Measurements from ENCODE around the gene ANKRD13A.
A peak's percentile ranks its signal among the peaks of the same experiment; 100 is the strongest.
"Not testable (repeated sequence)": the region's sequence is repeated elsewhere in the genome, so short reads cannot be mapped to it uniquely, and the experiment has no call there.

Gene ANKRD13A

DNA sequence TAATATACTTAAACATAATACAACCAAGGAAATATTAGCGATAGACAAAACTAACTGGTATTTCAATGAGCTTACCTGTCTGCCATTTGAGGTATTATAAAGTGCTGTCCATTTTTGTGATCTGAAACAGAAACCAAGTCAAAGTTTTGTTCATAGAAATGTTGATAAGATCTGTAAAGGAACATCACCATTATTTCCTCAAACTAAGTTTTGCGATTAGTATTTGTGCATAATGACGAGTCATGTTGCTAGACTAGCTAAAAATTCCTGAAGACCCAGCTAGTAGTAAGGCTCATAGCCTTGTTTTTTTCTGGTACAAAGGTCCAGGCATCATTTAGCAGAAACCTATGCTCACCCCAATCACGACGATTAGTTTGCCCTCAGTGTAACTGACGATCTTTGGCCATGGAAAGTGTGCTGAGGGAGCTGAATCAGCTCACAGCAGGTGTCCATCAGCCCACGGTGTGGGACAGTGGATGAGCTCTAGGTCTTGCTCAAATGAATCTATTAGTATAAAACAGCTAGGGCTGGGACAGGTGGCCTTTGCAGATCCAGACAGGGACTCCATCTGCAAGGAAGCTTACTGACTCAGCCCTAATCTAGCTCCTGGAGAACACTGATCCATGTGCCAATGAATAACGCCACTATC lies 31.7 kb upstream of the ANKRD13A start:
- H3K9me3 Mint-ChIP-seq, result no peaks in the 10 kb centered on the region
- no peak overlapping the region for H3K4me3 Mint-ChIP-seq
- no peaks in the 10 kb centered on the region for H3K27me3 Mint-ChIP-seq
- H3K36me3 Mint-ChIP-seq (ENCODE audit: low read depth), result peaks cover 54% of the 10 kb centered on the region
- H3K4me1 Mint-ChIP-seq (ENCODE audit: low read depth), result peaks cover 15% of the 10 kb centered on the region
- peak overlapping the region; percentile 61 for H3K27ac Mint-ChIP-seq

- peaks cover 54% of the 10 kb centered on the region for H3K36me3 Mint-ChIP-seq (ENCODE audit: low read depth)
- H3K4me3 Mint-ChIP-seq, result no peak overlapping the region
- peak overlapping the region; percentile 61 for H3K27ac Mint-ChIP-seq
- no peaks in the 10 kb centered on the region for H3K9me3 Mint-ChIP-seq
- H3K4me1 Mint-ChIP-seq (ENCODE audit: low read depth), result peaks cover 15% of the 10 kb centered on the region
- H3K27me3 Mint-ChIP-seq, result no peaks in the 10 kb centered on the region
These were observed 31.2 kb upstream of the ANKRD13A start for GRCh38 chr12:109968032-109968420.

GRCh38 chr12:109968801-109969200 lies 30.4 kb upstream of the ANKRD13A start:
- Mint-ChIP-seq H3K9me3 (no peaks in the 10 kb centered on the region), H3K36me3 (ENCODE audit: low read depth) (peaks cover 57% of the 10 kb centered on the region), H3K27ac (no peak overlapping the region), H3K27me3 (no peaks in the 10 kb centered on the region), H3K4me3 (no peak overlapping the region), H3K4me1 (ENCODE audit: low read depth) (peaks cover 22% of the 10 kb centered on the region)

GRCh38 chr12:109972821-109973220 lies 26.4 kb upstream of the ANKRD13A start:
- H3K27me3 Mint-ChIP-seq, result no peaks in the 10 kb centered on the region
- peak overlapping the region; percentile 95 for H3K27ac Mint-ChIP-seq
- H3K4me3 Mint-ChIP-seq, result no peak overlapping the region

GRCh38 chr12:109981311-109981710 lies 17.9 kb upstream of the ANKRD13A start:
- Mint-ChIP-seq H3K9me3 (peaks cover 13% of the 10 kb centered on the region), H3K4me1 (ENCODE audit: low read depth) (peaks cover 63% of the 10 kb centered on the region)

More at GRCh38 chr12:109972821-109973220, 26.4 kb upstream of the ANKRD13A start:
- peaks cover 23% of the 10 kb centered on the region for H3K4me1 Mint-ChIP-seq (ENCODE audit: low read depth)
- peaks cover 59% of the 10 kb centered on the region for H3K36me3 Mint-ChIP-seq (ENCODE audit: low read depth)
- no peaks in the 10 kb centered on the region for H3K9me3 Mint-ChIP-seq

DNA sequence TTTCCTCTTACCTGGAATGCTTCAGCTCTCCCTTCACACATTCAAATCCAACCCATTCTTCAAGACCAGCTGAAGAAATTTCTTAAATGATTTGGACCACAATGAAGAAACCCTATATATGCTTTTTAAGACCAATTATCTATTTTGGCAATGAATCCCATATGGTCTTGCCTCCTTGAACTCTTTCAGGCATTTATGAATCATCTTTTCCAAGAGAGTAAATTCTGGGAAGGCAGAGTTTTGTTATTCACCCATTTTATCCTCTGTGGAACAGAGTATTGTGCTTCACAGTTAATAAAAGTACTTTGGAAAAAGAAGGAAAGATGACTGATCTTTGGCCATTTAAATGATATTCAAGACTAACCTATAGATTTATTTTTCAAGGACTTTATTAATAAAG lies 17.0 kb upstream of the ANKRD13A start:
- H3K27me3 Mint-ChIP-seq, result no peaks in the 10 kb centered on the region
- H3K36me3 Mint-ChIP-seq (ENCODE audit: low read depth), result peaks cover 70% of the 10 kb centered on the region
- H3K9me3 Mint-ChIP-seq, result peaks cover 13% of the 10 kb centered on the region
- peaks cover 63% of the 10 kb centered on the region for H3K4me1 Mint-ChIP-seq (ENCODE audit: low read depth)
- peak overlapping the region; percentile 41 for H3K4me3 Mint-ChIP-seq
- peak overlapping the region; percentile 81 for H3K27ac Mint-ChIP-seq

More at GRCh38 chr12:109981311-109981710, 17.9 kb upstream of the ANKRD13A start:
- peaks cover 77% of the 10 kb centered on the region for H3K36me3 Mint-ChIP-seq (ENCODE audit: low read depth)
- H3K27me3 Mint-ChIP-seq, result no peaks in the 10 kb centered on the region
- peak overlapping the region; percentile 81 for H3K27ac Mint-ChIP-seq
- peak overlapping the region; percentile 47 for H3K4me3 Mint-ChIP-seq

DNA sequence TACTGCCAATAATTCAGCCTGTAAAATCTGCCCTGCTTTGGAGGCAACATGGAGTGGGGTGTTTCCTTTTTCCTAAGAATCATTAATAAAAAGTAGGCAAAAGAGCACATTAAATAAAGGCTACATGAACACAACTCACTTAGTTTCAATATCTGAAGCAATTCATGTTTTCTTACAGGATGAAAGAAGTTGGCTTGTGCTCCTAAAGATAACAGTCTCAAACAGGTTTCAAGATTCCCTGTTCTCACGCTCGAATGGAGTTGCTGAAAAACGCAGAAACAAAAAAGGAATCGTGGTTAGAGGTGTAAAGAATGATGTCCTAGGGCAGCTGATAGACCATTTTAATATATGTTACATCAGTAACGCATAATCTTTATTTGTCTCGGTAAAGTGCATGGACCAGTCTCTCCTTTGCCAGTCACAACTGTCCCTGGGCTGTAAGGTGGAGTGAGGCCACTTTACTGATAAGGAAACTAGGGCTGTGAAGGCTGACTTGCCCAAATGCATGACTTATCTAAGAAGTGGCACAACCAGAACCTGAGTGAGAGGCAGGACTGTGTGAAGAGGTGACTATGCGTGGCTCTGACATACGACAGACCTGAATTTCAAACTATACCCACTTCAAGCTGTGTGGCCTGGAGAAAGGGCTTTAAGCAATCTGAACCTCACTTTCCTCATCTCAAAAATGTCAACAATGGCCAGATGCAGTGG lies 15.6 kb upstream of the ANKRD13A start:
- Mint-ChIP-seq H3K27me3 (no peaks in the 10 kb centered on the region), H3K36me3 (ENCODE audit: low read depth) (peaks cover 67% of the 10 kb centered on the region), H3K4me3 (no peak overlapping the region), H3K4me1 (ENCODE audit: low read depth) (peaks cover 61% of the 10 kb centered on the region), H3K9me3 (peaks cover 9% of the 10 kb centered on the region), H3K27ac (peak overlapping the region; percentile 41)

DNA sequence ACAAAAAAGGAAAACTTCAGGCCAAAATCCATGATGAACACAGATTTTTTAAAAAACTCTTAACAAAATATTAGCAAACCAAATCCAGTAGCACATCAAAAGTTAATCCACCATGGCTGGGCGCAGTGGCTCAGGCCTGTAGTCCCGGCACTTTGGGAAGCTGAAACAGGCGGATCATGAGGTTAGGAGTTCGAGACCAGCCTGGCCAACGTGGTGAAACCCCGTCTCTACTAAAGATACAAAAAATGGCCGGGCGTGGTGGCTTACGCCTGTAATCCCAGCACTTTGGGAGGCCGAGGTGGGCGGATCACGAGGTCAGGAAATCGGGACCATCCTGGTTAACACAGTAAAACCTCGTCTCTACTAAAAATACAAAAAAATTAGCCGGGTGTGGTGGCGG lies 13.0 kb upstream of the ANKRD13A start:
- Mint-ChIP-seq H3K27ac (peak overlapping the region; percentile 53), H3K4me1 (ENCODE audit: low read depth) (peaks cover 57% of the 10 kb centered on the region), H3K36me3 (ENCODE audit: low read depth) (peaks cover 69% of the 10 kb centered on the region)
- not testable (repeated sequence) for H3K27me3 Mint-ChIP-seq, H3K9me3 Mint-ChIP-seq, H3K4me3 Mint-ChIP-seq

GRCh38 chr12:109987615-109988014 lies 11.6 kb upstream of the ANKRD13A start:
- Mint-ChIP-seq H3K27ac (peak overlapping the region; percentile 49), H3K9me3 (no peaks in the 10 kb centered on the region), H3K36me3 (ENCODE audit: low read depth) (peaks cover 65% of the 10 kb centered on the region), H3K4me1 (ENCODE audit: low read depth) (peaks cover 54% of the 10 kb centered on the region), H3K4me3 (no peak overlapping the region), H3K27me3 (no peaks in the 10 kb centered on the region)

DNA sequence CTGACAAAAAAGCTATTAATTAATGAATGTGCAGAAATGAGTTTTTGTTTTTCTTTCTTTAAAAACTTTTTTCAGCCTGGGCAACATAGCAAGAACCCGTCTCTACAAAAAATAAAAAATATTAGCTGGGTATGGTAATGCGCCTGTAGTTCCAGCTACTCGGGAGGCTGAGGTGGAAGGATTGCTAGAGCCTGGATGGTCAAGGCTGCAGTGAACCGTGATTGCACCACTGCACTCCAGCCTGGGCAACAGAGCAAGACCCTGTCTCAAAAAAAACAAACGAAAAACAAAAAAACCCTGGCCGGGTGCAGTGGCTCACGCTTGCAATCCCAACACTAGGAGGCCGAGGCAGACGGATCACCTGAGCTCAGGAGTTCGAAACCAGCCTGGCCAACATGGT lies 11.0 kb upstream of the ANKRD13A start:
- Mint-ChIP-seq H3K4me3 (no peak overlapping the region), H3K27me3 (no peaks in the 10 kb centered on the region), H3K27ac (peak overlapping the region; percentile 49), H3K9me3 (no peaks in the 10 kb centered on the region), H3K36me3 (ENCODE audit: low read depth) (peaks cover 61% of the 10 kb centered on the region), H3K4me1 (ENCODE audit: low read depth) (peaks cover 54% of the 10 kb centered on the region)

- H3K27ac Mint-ChIP-seq, result no peak overlapping the region
- H3K36me3 Mint-ChIP-seq (ENCODE audit: low read depth), result peaks cover 61% of the 10 kb centered on the region
- H3K4me3 Mint-ChIP-seq, result no peak overlapping the region
- H3K4me1 Mint-ChIP-seq (ENCODE audit: low read depth), result peaks cover 58% of the 10 kb centered on the region
- no peaks in the 10 kb centered on the region for H3K27me3 Mint-ChIP-seq
- no peaks in the 10 kb centered on the region for H3K9me3 Mint-ChIP-seq
These were observed 10.3 kb upstream of the ANKRD13A start for GRCh38 chr12:109988903-109989302.

GRCh38 chr12:109989380-109989779 lies 9.8 kb upstream of the ANKRD13A start:
- Mint-ChIP-seq H3K27ac (no peak overlapping the region), H3K27me3 (no peaks in the 10 kb centered on the region), H3K9me3 (no peaks in the 10 kb centered on the region), H3K4me1 (ENCODE audit: low read depth) (peaks cover 63% of the 10 kb centered on the region), H3K36me3 (ENCODE audit: low read depth) (peaks cover 62% of the 10 kb centered on the region), H3K4me3 (no peak overlapping the region)

GRCh38 chr12:109991586-109991985 lies 7.6 kb upstream of the ANKRD13A start:
- H3K27me3 Mint-ChIP-seq, result no peaks in the 10 kb centered on the region

GRCh38 chr12:109993091-109993490 lies 6.1 kb upstream of the ANKRD13A start:
- no peaks in the 10 kb centered on the region for H3K9me3 Mint-ChIP-seq
- peaks cover 42% of the 10 kb centered on the region for H3K36me3 Mint-ChIP-seq (ENCODE audit: low read depth)
- peaks cover 67% of the 10 kb centered on the region for H3K4me1 Mint-ChIP-seq (ENCODE audit: low read depth)
- H3K27ac Mint-ChIP-seq, result peak overlapping the region; percentile 58
- no peaks in the 10 kb centered on the region for H3K27me3 Mint-ChIP-seq
- peak overlapping the region; percentile 58 for H3K4me3 Mint-ChIP-seq

More at GRCh38 chr12:109991586-109991985, 7.6 kb upstream of the ANKRD13A start:
- Mint-ChIP-seq H3K4me3 (no peak overlapping the region), H3K9me3 (no peaks in the 10 kb centered on the region), H3K4me1 (ENCODE audit: low read depth) (peaks cover 65% of the 10 kb centered on the region), H3K27ac (no peak overlapping the region), H3K36me3 (ENCODE audit: low read depth) (peaks cover 50% of the 10 kb centered on the region)

DNA sequence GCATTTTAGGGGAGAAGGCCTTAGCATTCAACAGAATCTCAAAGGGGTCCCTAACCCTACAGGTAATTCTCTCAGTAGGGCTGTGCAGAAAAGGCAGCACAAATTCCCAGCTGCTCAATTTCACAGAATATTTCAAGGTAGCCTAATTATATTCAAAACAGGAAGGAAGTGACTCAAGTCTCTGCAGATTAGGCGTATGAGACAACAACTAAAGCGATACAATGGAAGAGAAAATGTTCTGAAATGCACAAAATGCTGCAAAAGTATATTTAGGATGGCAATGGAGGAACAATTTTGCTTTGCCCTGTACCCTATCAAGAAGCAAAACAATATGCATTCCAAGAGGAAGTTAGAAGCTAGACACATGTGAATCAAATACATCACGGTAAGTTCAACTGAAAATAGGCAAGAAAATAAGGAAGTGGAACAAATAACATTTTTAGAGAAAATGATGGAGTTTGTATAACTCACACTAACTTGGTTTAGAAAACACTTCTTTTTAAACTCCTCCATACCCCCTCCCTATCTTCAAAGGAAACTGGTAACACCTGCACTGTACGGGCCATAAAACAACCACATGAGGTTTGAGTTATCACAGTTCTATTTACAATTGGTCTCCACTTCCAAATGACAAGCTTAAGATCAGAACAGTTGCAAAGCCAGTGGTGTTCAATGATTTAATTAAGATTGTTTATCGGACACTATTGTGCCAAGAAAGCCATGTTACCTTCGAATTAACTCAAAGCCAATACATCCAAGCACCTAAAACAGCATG lies 4.6 kb upstream of the ANKRD13A start:
- Mint-ChIP-seq H3K27ac (peak overlapping the region; percentile 87), H3K4me1 (ENCODE audit: low read depth) (peaks cover 66% of the 10 kb centered on the region), H3K4me3 (peak overlapping the region; percentile 95), H3K36me3 (ENCODE audit: low read depth) (peaks cover 32% of the 10 kb centered on the region), H3K9me3 (no peaks in the 10 kb centered on the region), H3K27me3 (no peaks in the 10 kb centered on the region)

All from stimulated activated naive CD8-positive, alpha-beta T cell treated with anti-CD3 and anti-CD28 coated beads, Interleukin-15, Interleukin-2, amounts not matched to agents 100 ng/mL and 50 ng/mL, for 24 hours (primary cell).